ENCODE measurements around the gene PAPSS1. TPM values are rescaled to one million over a fixed set of nuclear protein-coding genes. Genes with fewer than 3 reads are reported as not detected.

Gene PAPSS1
- total RNA-seq, 6 experiments from 2014 or later = 3.7 to 7.6 (median 6.8) TPM

DNA sequence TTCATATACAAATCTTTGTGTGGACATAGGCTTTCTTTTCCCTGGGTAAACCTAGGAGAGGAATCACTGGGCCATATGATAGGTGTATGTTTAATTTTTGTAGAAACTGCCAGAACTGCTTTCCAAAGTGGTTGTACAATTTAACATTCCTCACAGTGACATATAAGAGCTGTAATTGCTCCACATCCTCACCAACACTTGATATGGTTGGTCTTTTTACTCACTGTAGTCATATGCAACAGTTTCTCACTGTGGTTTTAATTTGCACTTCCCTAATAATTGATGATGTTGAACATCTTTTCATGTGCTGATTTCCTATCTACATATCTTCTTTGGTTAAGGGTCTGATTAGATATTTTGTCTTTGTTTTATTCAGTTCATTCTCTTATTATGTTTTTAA is 24.5 kb upstream of the PAPSS1 start:
- intact Hi-C loops (cut with DNase I) = no loop called here
- H3K4me3 ChIP-seq = no peak overlapping the region
- TF ChIP-seq, protein P1, sequence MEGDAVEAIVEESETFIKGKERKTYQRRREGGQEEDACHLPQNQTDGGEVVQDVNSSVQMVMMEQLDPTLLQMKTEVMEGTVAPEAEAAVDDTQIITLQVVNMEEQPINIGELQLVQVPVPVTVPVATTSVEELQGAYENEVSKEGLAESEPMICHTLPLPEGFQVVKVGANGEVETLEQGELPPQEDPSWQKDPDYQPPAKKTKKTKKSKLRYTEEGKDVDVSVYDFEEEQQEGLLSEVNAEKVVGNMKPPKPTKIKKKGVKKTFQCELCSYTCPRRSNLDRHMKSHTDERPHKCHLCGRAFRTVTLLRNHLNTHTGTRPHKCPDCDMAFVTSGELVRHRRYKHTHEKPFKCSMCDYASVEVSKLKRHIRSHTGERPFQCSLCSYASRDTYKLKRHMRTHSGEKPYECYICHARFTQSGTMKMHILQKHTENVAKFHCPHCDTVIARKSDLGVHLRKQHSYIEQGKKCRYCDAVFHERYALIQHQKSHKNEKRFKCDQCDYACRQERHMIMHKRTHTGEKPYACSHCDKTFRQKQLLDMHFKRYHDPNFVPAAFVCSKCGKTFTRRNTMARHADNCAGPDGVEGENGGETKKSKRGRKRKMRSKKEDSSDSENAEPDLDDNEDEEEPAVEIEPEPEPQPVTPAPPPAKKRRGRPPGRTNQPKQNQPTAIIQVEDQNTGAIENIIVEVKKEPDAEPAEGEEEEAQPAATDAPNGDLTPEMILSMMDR (IDR thresholded peaks at IDR 0.05) = no peak
- no peak for TF ChIP-seq POLR2A (IDR thresholded peaks at IDR 0.05)
- H3K4me1 ChIP-seq = no peaks in the 10 kb centered on the region
- H3K27me3 ChIP-seq = no peaks in the 10 kb centered on the region
- no peaks in the 10 kb centered on the region for H3K9me3 ChIP-seq
- H3K36me3 ChIP-seq = no peaks in the 10 kb centered on the region
- DNase-seq (no peak), ATAC-seq (no peak)
- no peak overlapping the region for H3K27ac ChIP-seq

DNA sequence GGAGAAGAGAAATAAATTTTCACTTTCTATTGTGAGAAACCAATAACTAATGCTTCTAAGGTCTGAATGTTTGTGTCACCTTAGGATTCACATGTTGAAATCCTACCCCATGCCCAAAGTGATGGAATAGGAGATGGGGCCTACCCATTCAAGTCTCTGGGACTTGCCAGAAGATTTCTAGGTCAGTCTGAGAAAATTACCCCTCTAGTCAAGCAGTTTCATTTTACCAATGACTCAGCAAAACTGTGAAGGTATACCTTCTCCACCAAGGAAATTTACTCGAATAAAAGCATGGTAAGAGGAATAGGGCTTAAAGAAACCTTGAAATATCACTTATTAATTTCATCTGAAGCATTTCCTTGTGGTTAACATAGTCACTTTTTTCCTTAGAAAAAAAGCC is 23.5 kb upstream of the PAPSS1 start:
- TF ChIP-seq, protein P1 (IDR thresholded peaks at IDR 0.05) = no peak
- no peak for TF ChIP-seq POLR2A (IDR thresholded peaks at IDR 0.05)

DNA sequence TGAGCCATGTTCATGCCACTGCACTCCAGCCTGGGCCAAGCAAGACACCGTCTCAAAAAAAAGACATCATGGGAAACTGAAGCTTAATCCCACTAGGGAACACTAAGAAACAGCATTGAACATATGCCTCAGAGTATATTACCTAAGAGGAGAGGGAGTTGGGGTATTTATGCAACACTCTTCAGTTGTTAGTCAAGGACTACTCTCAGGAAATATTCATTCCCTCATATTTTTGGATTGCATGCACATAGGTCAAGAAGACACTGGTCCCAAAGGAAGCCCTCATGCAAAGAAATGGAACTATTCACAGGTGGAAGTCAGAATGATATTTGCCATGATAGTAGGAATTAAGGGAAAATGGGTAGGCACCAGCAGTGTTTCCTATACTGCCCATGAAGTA is 22.8 kb upstream of the PAPSS1 start:
- H3K9me3 ChIP-seq = no peaks in the 10 kb centered on the region
- no peak for DNase-seq
- H3K36me3 ChIP-seq = no peaks in the 10 kb centered on the region
- ATAC-seq = no peak
- H3K27ac ChIP-seq = no peak overlapping the region
- WGBS (ENCODE audit: insufficient coverage, low coverage, low lambda C conversion rate, missing lambda C conversion rate) = 100% methylated on average over 1 of the region's 1 CpG
- intact Hi-C loops (cut with DNase I) = no loop called here
- no peaks in the 10 kb centered on the region for H3K27me3 ChIP-seq
- TF ChIP-seq, protein P1 (IDR thresholded peaks at IDR 0.05) = no peak
- no peak for TF ChIP-seq POLR2A (IDR thresholded peaks at IDR 0.05)
- H3K4me3 ChIP-seq = no peak overlapping the region
- H3K4me1 ChIP-seq = peaks cover 0 to 5% (median 2%) of the 10 kb centered on the region in 4 donors

More for the DNA sequence above, 23.5 kb upstream of the PAPSS1 start:
- Histone ChIP-seq H3K27ac (no peak overlapping the region), H3K9me3 (no peaks in the 10 kb centered on the region), H3K4me1 (no peaks in the 10 kb centered on the region), H3K27me3 (no peaks in the 10 kb centered on the region), H3K36me3 (no peaks in the 10 kb centered on the region), H3K4me3 (no peak overlapping the region)
- ATAC-seq (no peak), DNase-seq (no peak)
- WGBS (ENCODE audit: insufficient coverage, low coverage, low lambda C conversion rate, missing lambda C conversion rate) = 58% methylated on average over 1 of the region's 1 CpG
- intact Hi-C loops (cut with DNase I) = no loop called here

DNA sequence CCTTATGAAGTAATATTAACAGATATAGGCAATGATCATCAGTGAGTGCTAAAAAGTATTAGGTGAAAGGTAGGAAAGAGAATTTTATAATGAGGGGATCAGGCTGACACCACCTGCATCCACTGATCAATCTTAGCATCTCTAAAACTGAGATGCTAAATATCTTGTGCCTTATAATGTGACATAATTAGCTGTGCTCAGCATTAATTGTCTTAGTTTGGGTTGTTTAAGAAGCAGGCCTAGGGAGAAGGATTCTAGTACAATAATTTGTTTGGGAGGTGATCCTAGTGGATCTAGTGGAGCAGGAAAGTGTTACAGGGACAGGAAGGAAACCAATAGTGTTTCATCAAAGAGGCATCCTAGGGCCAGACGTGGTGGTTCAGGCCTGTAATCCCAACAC is 22.2 kb upstream of the PAPSS1 start:
- 71% methylated on average over 1 of the region's 1 CpG for WGBS (ENCODE audit: insufficient coverage, low coverage, low lambda C conversion rate, missing lambda C conversion rate)
- H3K36me3 ChIP-seq = no peaks in the 10 kb centered on the region
- intact Hi-C loops (cut with DNase I) = no loop called here
- H3K4me1 ChIP-seq = peaks cover 0 to 10% (median 4%) of the 10 kb centered on the region in 4 donors
- H3K9me3 ChIP-seq = no peaks in the 10 kb centered on the region
- TF ChIP-seq, protein P1 (IDR thresholded peaks at IDR 0.05) = no peak
- no peak for TF ChIP-seq POLR2A (IDR thresholded peaks at IDR 0.05)
- no peak overlapping the region for H3K27ac ChIP-seq
- no peak overlapping the region for H3K4me3 ChIP-seq
- no peaks in the 10 kb centered on the region for H3K27me3 ChIP-seq
- no peak for DNase-seq
- ATAC-seq = no peak

All from right lobe of liver (tissue), 6 donors.